Fibroblast of skin of left quadriceps (primary cell): ENCODE measurements around the gene NPIPB4.
"Not testable (repeated sequence)": the region's sequence is repeated elsewhere in the genome, so short reads cannot be mapped to it uniquely, and the experiment has no call there.

ENCODE experiments used
- DNase-seq, 2 experiments: peaks; one replicate each; pipeline ENCODE4 v3.0.0-alpha.2; 2013; ENCODE audit warnings: low read depth in 2 of 2

Gene NPIPB4

GRCh38 chr16:21857656-21858055 is at the start of gene NPIPB4:
Gene NPIPB4, minus strand, starts transcription at chr16:21857756. Its CDS starts 378 bp downstream, at chr16:21857378.
- DNase-seq: not testable (repeated sequence)

GRCh38 chr16:21898998-21899397 is 41.4 kb upstream of the NPIPB4 start:
- DNase-seq: not testable (repeated sequence)

GRCh38 chr16:21881988-21882387 is 24.4 kb upstream of the NPIPB4 start:
- not testable (repeated sequence) for DNase-seq

GRCh38 chr16:21837186-21837585 is 20.4 kb downstream of the NPIPB4 start:
- not testable (repeated sequence) for DNase-seq

- DNase-seq: not testable (repeated sequence)
Measured at GRCh38 chr16:21836334-21836733, 21.2 kb downstream of the NPIPB4 start.

GRCh38 chr16:21835747-21836146 is 21.8 kb downstream of the NPIPB4 start:
- DNase-seq: not testable (repeated sequence)

- DNase-seq: not testable (repeated sequence)
Measured at GRCh38 chr16:21834211-21834610, 23.3 kb downstream of the NPIPB4 start.

- not testable (repeated sequence) for DNase-seq
Measured at GRCh38 chr16:21829929-21830328, 27.6 kb downstream of the NPIPB4 start.

- not testable (repeated sequence) for DNase-seq
Measured at GRCh38 chr16:21826067-21826706, 31.4 kb downstream of the NPIPB4 start.

GRCh38 chr16:21825526-21825925 is 32.0 kb downstream of the NPIPB4 start:
- not testable (repeated sequence) for DNase-seq

- not testable (repeated sequence) for DNase-seq
Measured at GRCh38 chr16:21823258-21823657, 34.3 kb downstream of the NPIPB4 start.

- not testable (repeated sequence) for DNase-seq
Measured at GRCh38 chr16:21820908-21821465, 36.6 kb downstream of the NPIPB4 start.

GRCh38 chr16:21820028-21820907 is 37.3 kb downstream of the NPIPB4 start:
- DNase-seq: peak; percentile 40 to 46

GRCh38 chr16:21819617-21820016 is 37.9 kb downstream of the NPIPB4 start:
- not testable (repeated sequence) for DNase-seq

- DNase-seq: not testable (repeated sequence)
Measured at GRCh38 chr16:21817012-21817411, 40.5 kb downstream of the NPIPB4 start.

- not testable (repeated sequence) for DNase-seq
Measured at GRCh38 chr16:21815694-21816093, 41.9 kb downstream of the NPIPB4 start.

GRCh38 chr16:21802375-21802663 is 55.2 kb downstream of the NPIPB4 start:
- not testable (repeated sequence) for DNase-seq

- DNase-seq: peak in 1 of 2 experiments; percentile 5
Measured at GRCh38 chr16:21801538-21802374, 55.8 kb downstream of the NPIPB4 start.

- not testable (repeated sequence) for DNase-seq
Measured at GRCh38 chr16:21798601-21799000, 59.0 kb downstream of the NPIPB4 start.

- not testable (repeated sequence) for DNase-seq
Measured at GRCh38 chr16:21793310-21793709, 64.2 kb downstream of the NPIPB4 start.

GRCh38 chr16:21790506-21790905 is 67.0 kb downstream of the NPIPB4 start:
- not testable (repeated sequence) for DNase-seq
